GM23338 (cell line): Measurements from ENCODE around the gene CAVIN2. TPM values are rescaled to one million over a fixed set of nuclear protein-coding genes. Genes with fewer than 3 reads are reported as not detected.

ENCODE experiments used
- ATAC-seq: fragments of 200-7000 bp; cut with Tn5 transposase; 3 replicates; pipeline ENCODE4 v1.9.1; 2020
- DNase-seq: peaks from one replicate; pipeline ENCODE4 v3.0.0-alpha.2; 2015; ENCODE audit warnings: low spot score
- H2AFZ ChIP-seq: fragments of 200-600 bp; sonication (generic); 2 replicates; pipeline ENCODE4 v1.8.0; 2016; ENCODE audit warnings: antibody characterized with exemption, mild to moderate bottlenecking, moderate library complexity
- H3F3A ChIP-seq: fragments of 200-600 bp; sonication (generic); replicated peaks from 2 replicates; pipeline ENCODE4 v1.8.0; 2017; ENCODE audit warnings: antibody characterized with exemption, mixed run types, low read depth
- H3K27ac ChIP-seq: fragments of 200-600 bp; sonication (generic); 2 replicates; pipeline ENCODE4 v1.6.1; 2016; ENCODE audit warnings: low read depth
- H3K27me3 ChIP-seq: fragments of 200-600 bp; sonication (generic); 2 replicates; pipeline ENCODE4 v1.8.0; 2016; ENCODE audit warnings: mild to moderate bottlenecking, mixed run types, moderate library complexity; ENCODE audit not compliant: insufficient read depth
- H3K36me3 ChIP-seq: fragments of 200-600 bp; sonication (generic); 2 replicates; pipeline ENCODE4 v1.8.0; 2016; ENCODE audit warnings: mild to moderate bottlenecking; ENCODE audit not compliant: insufficient read depth
- H3K4me1 ChIP-seq: fragments of 200-600 bp; sonication (generic); 2 replicates; pipeline ENCODE4 v1.8.0; 2016; ENCODE audit warnings: mild to moderate bottlenecking, moderate library complexity; ENCODE audit not compliant: insufficient read depth
- H3K4me2 ChIP-seq: fragments of 200-600 bp; sonication (generic); 2 replicates; pipeline ENCODE4 v1.7.1; 2017; ENCODE audit warnings: mixed run types
- H3K4me3 ChIP-seq: fragments of 200-600 bp; sonication (generic); 2 replicates; pipeline ENCODE4 v1.6.1; 2016; ENCODE audit warnings: mixed run types
- H3K79me2 ChIP-seq: fragments of 200-600 bp; sonication (generic); replicated peaks from 2 replicates; pipeline ENCODE4 v1.8.0; 2017; ENCODE audit warnings: mild to moderate bottlenecking; ENCODE audit not compliant: insufficient read depth
- H3K9me2 ChIP-seq: fragments of 200-600 bp; sonication (generic); 2 replicates; pipeline ENCODE4 v1.8.0; 2017; ENCODE audit not compliant: insufficient read depth
- H4K20me1 ChIP-seq: fragments of 200-600 bp; sonication (generic); replicated peaks from 2 replicates; pipeline ENCODE4 v1.8.0; 2017; ENCODE audit warnings: mild to moderate bottlenecking; ENCODE audit not compliant: insufficient read depth
- H3K27ac Mint-ChIP-seq: 2 replicates; pipeline ENCODE4 v1.8.0; 2020; ENCODE audit warnings: inconsistent platforms, mild to moderate bottlenecking, moderate library complexity, mixed read lengths
- H3K27me3 Mint-ChIP-seq: 3 replicates; pipeline ENCODE4 v1.8.0; 2022; ENCODE audit warnings: low read depth, mild to moderate bottlenecking, moderate library complexity, mixed read lengths, inconsistent platforms; ENCODE audit not compliant: insufficient read depth, poor library complexity
- H3K36me3 Mint-ChIP-seq: 3 replicates; pipeline ENCODE4 v1.8.0; 2021; ENCODE audit warnings: low read depth, mild to moderate bottlenecking, inconsistent platforms, moderate library complexity, mixed read lengths
- H3K4me1 Mint-ChIP-seq: 3 replicates; pipeline ENCODE4 v1.8.0; 2020; ENCODE audit warnings: mild to moderate bottlenecking, inconsistent platforms, mixed read lengths
- H3K4me3 Mint-ChIP-seq: 3 replicates; pipeline ENCODE4 v1.8.0; 2021; ENCODE audit warnings: moderate library complexity, mild to moderate bottlenecking, inconsistent platforms, mixed read lengths
- H3K9me3 Mint-ChIP-seq: 3 replicates; pipeline ENCODE4 v1.8.0; 2020; ENCODE audit warnings: moderate library complexity, mild to moderate bottlenecking, inconsistent platforms, mixed read lengths
- NANOG ChIP-seq: IDR thresholded peaks from 2 replicates; pipeline ENCODE4 v1.6.1; 2016; ENCODE audit warnings: antibody characterized with exemption, borderline replicate concordance
- REST ChIP-seq: IDR thresholded peaks from one replicate; pipeline ENCODE4 v1.6.1; 2018; ENCODE audit warnings: antibody characterized with exemption; ENCODE audit not compliant: unreplicated experiment
- ZNF114 ChIP-seq: fragments of 250-450 bp; sonication (Bioruptor Pico); IDR thresholded peaks from 2 replicates; pipeline ENCODE4 v1.5.0; 2020; ENCODE audit warnings: mild to moderate bottlenecking, moderate library complexity
- polyA plus RNA-seq: library from polyadenylated mRNA; unstranded; fragments of >200 nt; fragmentation: Nextera tagmentation; extraction: Ambion mirVana; gene quantifications from 2 replicates; pipeline ENCODE4 v1.2.1, GENCODE V29; 2016
- total RNA-seq: library from RNA; depleted of rRNA; stranded (reverse); fragments of >200 nt; shearing (Covaris generic); gene quantifications from 2 replicates; pipeline ENCODE4 v1.2.3, GENCODE V29; 2014
- TF ChIP-seq, protein P1 (sequence below), 2 experiments: fragments of 200-600 bp in 1 of 2; sonication (generic) in 1 of 2; conservative IDR thresholded peaks; 2 replicates each; pipeline versions ENCODE4 v1.5.1 to v1.6.1; 2016 to 2017; ENCODE audit warnings: antibody characterized with exemption in 2 of 2, low read depth in 2 of 2, mild to moderate bottlenecking in 2 of 2, moderate library complexity in 1 of 2
- TF ChIP-seq, protein P2 (sequence below): IDR thresholded peaks from 2 replicates; pipeline ENCODE4 v1.6.1; 2016; ENCODE audit warnings: antibody characterized with exemption
- TF ChIP-seq, protein P3 (sequence below): fragments of 250-450 bp; sonication (Bioruptor Pico); IDR thresholded peaks from 2 replicates; pipeline ENCODE4 v1.5.0; 2020; ENCODE audit warnings: mild to moderate bottlenecking, moderate library complexity

CAVIN2 gene
- total and polyA plus RNA-seq, 2 experiments from 2014 or later, result 0.07 to 0.15 TPM

- TF ChIP-seq, protein P1, sequence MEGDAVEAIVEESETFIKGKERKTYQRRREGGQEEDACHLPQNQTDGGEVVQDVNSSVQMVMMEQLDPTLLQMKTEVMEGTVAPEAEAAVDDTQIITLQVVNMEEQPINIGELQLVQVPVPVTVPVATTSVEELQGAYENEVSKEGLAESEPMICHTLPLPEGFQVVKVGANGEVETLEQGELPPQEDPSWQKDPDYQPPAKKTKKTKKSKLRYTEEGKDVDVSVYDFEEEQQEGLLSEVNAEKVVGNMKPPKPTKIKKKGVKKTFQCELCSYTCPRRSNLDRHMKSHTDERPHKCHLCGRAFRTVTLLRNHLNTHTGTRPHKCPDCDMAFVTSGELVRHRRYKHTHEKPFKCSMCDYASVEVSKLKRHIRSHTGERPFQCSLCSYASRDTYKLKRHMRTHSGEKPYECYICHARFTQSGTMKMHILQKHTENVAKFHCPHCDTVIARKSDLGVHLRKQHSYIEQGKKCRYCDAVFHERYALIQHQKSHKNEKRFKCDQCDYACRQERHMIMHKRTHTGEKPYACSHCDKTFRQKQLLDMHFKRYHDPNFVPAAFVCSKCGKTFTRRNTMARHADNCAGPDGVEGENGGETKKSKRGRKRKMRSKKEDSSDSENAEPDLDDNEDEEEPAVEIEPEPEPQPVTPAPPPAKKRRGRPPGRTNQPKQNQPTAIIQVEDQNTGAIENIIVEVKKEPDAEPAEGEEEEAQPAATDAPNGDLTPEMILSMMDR (conservative IDR thresholded peaks at IDR 0.05; ENCODE audit: low read depth in 2 of 2), result no peak
- TF ChIP-seq ZNF114 (CRISPR knock-in tag) (no peak), REST (no peak)
Measured at GRCh38 chr2:191795715-191796114, 51.2 kb downstream of the CAVIN2 start (continued).

DNA sequence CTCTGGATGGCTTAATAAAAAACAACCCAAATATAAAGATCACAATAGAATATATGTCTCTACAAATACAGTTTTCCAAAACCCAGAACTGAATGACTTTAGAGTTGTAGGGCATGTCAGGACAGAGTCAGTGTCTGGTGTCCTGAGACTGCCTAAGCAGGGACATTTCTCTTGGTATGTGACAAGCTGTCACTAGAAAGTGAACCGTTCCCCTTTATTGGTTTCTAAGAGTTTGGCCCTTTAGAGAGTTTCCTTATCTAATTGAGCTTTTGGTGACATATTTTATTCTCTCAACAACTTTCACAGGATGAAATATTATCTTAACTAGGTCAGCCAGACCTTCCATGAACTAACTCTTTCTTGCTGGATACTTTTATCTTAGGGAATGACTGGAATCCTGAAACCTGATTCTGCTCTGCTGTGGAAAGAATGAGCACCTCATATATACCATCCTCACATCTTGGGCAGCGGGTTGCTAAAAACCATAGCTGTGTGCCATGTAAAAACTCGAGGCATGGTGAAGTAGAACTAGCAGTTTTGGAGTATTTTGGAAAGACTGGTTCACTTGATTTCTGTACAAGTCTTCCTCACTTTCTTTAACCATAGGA is 54.8 kb downstream of the CAVIN2 start:
- DNase-seq, result no peak
- H3K4me2 ChIP-seq, result no peak overlapping the region

More for the DNA sequence above, 54.8 kb downstream of the CAVIN2 start:
- Mint-ChIP-seq H3K27me3 (peaks cover 3% of the 10 kb centered on the region), H3K9me3 (no peaks in the 10 kb centered on the region), H3K36me3 (no peaks in the 10 kb centered on the region), H3K4me3 (no peak overlapping the region), H3K27ac (no peak overlapping the region), H3K4me1 (no peaks in the 10 kb centered on the region; the same call in 2 of the 3 replicates)
- Histone ChIP-seq H3K27me3 (no peaks in the 10 kb centered on the region), H4K20me1 (no peaks in the 10 kb centered on the region), H3K4me1 (no peaks in the 10 kb centered on the region), H3K79me2 (no peaks in the 10 kb centered on the region), H3F3A (no peaks in the 10 kb centered on the region), H3K9me2 (no peaks in the 10 kb centered on the region), H2AFZ (no peak overlapping the region), H3K4me3 (no peak overlapping the region), H3K36me3 (no peaks in the 10 kb centered on the region), H3K27ac (no peak overlapping the region)
- ATAC-seq, result no peak
- no peak for TF ChIP-seq NANOG
- TF ChIP-seq, protein P2, sequence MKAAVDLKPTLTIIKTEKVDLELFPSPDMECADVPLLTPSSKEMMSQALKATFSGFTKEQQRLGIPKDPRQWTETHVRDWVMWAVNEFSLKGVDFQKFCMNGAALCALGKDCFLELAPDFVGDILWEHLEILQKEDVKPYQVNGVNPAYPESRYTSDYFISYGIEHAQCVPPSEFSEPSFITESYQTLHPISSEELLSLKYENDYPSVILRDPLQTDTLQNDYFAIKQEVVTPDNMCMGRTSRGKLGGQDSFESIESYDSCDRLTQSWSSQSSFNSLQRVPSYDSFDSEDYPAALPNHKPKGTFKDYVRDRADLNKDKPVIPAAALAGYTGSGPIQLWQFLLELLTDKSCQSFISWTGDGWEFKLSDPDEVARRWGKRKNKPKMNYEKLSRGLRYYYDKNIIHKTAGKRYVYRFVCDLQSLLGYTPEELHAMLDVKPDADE, result no peak
- TF ChIP-seq REST, result no peak
- TF ChIP-seq, protein P3, sequence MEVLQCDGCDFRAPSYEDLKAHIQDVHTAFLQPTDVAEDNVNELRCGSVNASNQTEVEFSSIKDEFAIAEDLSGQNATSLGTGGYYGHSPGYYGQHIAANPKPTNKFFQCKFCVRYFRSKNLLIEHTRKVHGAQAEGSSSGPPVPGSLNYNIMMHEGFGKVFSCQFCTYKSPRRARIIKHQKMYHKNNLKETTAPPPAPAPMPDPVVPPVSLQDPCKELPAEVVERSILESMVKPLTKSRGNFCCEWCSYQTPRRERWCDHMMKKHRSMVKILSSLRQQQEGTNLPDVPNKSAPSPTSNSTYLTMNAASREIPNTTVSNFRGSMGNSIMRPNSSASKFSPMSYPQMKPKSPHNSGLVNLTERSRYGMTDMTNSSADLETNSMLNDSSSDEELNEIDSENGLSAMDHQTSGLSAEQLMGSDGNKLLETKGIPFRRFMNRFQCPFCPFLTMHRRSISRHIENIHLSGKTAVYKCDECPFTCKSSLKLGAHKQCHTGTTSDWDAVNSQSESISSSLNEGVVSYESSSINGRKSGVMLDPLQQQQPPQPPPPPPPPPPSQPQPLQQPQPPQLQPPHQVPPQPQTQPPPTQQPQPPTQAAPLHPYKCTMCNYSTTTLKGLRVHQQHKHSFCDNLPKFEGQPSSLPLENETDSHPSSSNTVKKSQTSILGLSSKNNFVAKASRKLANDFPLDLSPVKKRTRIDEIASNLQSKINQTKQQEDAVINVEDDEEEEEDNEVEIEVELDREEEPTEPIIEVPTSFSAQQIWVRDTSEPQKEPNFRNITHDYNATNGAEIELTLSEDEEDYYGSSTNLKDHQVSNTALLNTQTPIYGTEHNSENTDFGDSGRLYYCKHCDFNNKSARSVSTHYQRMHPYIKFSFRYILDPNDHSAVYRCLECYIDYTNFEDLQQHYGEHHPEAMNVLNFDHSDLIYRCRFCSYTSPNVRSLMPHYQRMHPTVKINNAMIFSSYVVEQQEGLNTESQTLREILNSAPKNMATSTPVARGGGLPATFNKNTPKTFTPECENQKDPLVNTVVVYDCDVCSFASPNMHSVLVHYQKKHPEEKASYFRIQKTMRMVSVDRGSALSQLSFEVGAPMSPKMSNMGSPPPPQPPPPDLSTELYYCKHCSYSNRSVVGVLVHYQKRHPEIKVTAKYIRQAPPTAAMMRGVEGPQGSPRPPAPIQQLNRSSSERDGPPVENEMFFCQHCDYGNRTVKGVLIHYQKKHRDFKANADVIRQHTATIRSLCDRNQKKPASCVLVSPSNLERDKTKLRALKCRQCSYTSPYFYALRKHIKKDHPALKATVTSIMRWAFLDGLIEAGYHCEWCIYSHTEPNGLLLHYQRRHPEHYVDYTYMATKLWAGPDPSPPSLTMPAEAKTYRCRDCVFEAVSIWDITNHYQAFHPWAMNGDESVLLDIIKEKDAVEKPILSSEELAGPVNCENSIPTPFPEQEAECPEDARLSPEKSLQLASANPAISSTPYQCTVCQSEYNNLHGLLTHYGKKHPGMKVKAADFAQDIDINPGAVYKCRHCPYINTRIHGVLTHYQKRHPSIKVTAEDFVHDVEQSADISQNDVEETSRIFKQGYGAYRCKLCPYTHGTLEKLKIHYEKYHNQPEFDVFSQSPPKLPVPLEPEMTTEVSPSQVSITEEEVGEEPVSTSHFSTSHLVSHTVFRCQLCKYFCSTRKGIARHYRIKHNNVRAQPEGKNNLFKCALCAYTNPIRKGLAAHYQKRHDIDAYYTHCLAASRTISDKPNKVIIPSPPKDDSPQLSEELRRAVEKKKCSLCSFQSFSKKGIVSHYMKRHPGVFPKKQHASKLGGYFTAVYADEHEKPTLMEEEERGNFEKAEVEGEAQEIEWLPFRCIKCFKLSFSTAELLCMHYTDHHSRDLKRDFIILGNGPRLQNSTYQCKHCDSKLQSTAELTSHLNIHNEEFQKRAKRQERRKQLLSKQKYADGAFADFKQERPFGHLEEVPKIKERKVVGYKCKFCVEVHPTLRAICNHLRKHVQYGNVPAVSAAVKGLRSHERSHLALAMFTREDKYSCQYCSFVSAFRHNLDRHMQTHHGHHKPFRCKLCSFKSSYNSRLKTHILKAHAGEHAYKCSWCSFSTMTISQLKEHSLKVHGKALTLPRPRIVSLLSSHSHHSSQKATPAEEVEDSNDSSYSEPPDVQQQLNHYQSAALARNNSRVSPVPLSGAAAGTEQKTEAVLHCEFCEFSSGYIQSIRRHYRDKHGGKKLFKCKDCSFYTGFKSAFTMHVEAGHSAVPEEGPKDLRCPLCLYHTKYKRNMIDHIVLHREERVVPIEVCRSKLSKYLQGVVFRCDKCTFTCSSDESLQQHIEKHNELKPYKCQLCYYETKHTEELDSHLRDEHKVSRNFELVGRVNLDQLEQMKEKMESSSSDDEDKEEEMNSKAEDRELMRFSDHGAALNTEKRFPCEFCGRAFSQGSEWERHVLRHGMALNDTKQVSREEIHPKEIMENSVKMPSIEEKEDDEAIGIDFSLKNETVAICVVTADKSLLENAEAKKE, result no peak
